ENCODE results near the gene MAML2.

MAML2 gene

DNA sequence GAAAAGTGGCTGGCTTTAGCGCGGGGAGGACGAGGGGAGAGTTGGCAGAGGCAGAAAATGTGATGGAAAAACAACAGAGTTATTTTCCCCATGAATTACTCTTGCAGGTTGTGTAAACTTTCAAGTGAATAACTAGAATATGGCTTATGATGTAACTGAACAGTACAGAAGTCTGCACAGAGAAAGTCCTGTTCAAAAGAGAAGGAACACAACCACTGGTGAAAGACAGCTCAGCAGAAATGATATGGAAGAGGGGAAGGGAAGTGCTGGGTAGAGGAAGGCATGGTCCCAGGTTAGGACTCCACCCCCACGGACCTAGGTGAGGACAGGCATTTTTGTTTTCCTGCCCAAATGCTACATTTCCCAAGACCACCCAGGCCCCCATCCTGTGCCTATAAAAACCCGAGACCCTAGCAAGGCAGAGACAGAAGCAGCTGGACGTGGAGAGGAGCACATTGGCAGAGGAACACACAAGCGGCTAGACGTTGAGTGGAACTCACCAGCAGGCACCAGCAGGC lies 77.7 kb downstream of the MAML2 start:
- no peak for DNase-seq

DNA sequence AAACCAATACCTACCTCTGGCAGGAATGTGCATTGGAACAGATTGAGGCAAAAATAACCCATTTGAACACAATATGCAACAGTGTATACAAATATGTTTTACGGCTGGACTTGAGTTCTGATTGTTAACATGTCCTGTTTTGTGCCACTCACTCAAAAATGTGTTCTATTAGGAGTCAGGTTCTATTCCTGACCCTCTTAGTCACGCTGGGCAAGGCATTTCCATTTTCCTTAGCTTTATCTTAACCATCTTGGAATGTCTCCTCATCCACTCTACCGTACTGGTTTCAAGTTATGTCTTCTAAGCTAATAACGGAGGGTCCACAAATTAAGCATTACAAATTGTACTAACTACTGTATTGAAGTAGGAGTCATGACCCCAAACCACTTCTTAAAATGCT lies 78.6 kb downstream of the MAML2 start:
- no peak for DNase-seq

GRCh38 chr11:96263238-96263763 lies 79.7 kb downstream of the MAML2 start:
- DNase-seq, result peak; percentile 35

- no peak for DNase-seq
These were observed 82.5 kb downstream of the MAML2 start for GRCh38 chr11:96260532-96260931.

DNA sequence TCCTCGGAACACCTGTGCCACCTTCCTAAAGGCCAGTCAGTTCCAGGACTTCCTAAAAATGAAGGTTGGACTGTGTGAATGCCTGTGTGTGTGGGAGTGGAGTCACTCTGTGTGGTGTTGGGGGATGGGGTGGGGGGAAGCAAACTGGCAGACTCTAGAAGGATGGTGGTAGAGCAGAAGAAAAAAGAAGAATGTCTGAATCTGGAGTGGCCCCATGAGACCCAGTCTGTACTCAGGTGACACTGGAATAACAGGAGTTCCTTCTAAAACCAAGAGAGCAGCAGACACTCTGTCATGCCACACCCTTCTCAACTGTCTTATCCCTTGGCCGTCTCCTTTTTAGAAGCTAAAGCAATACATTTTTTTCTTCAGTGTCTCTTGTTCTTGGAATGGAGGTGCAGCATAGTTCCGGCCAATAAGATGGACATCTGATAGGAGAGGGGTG lies 82.9 kb downstream of the MAML2 start:
- no peak for DNase-seq

GRCh38 chr11:96259134-96259830 lies 83.7 kb downstream of the MAML2 start:
- no peak for DNase-seq

DNA sequence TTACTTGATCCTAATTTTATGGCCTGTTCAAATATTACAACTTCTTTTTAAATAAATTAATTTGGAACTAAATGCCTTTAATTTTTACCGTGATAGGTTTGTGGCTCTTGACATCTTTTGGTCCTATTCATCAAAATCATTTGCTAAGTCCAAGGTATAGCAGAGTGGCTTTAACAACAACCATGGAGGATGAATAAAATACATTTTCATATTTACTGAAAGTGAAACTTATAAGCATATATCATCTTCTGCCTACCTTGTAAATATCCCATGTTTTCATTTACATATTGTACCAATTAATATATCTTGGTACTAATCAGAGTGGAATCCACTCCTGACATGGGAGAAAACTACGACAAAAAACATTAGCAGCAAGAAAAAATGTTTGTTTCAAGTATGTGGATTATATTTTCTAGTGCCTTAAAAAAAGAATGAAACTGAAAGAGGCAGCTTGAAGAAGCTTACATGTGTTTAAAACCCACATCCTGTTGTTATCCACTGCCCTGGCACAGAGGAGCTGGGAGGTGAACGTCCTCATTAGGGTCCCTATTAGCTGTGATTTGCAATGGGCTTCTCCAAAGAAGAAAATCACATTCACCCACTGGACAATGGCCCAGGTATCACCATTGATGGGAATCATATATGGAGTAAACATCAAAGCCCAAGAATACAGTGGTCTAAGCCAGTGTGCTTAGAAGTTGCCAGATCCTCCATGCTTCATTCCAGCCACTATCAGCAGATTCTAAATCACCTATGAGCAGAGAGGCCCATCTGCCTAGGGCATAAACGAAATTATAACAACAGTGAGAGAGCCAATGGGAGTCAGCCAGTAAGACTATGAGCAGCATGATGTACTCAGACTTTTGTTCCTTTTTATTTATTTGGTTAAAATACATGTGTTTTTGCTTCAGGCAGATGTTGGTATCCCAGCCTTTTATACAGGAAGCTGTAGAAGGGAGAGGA lies 84.7 kb downstream of the MAML2 start:
- DNase-seq, result peak; percentile 21

- no peak for DNase-seq
These were observed 86.0 kb downstream of the MAML2 start for GRCh38 chr11:96257036-96257435.

GRCh38 chr11:96256215-96257011 lies 86.6 kb downstream of the MAML2 start:
- no peak for DNase-seq

DNA sequence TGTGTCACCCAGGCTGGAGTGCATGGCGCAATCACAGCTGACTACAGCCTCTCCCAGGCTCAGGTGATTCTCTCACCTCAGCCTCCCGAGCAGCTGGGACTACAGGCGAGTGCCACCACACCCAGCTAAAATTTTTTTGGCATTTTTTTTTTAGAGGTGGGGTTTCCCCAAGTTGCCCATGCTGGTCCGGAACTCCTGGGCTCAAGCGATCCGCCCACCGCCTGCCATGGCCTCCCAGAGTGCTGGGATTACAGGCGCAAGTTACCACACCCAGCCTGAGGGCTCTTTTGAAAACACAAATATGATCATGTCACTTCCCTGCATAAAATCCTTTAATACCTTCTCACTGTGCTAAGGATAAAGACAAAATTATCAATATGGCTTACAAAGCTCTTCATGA lies 88.1 kb downstream of the MAML2 start:
- DNase-seq, result no peak

DNA sequence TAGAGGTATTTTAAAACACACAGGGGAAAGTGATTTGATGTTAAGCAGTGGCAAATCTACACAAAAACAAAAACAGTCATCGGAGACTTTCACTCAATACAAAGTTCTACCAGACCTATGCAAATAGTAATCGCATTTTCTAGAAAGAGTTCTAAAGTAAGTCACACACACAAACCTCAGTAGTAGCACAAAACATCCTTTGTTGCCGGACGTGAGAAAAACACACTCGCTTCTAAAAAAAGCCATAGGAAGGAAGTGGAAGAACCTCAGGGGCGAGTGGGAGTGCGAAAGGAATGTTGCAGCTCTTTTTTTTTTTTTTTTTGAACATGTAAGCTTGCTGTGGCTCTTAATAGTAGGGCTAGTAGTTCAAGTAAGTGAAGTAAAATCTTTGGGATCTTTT lies 88.9 kb downstream of the MAML2 start:
- DNase-seq, result no peak

GRCh38 chr11:96246718-96247552 lies 96.1 kb downstream of the MAML2 start:
- peak; percentile 90 for DNase-seq

DNA sequence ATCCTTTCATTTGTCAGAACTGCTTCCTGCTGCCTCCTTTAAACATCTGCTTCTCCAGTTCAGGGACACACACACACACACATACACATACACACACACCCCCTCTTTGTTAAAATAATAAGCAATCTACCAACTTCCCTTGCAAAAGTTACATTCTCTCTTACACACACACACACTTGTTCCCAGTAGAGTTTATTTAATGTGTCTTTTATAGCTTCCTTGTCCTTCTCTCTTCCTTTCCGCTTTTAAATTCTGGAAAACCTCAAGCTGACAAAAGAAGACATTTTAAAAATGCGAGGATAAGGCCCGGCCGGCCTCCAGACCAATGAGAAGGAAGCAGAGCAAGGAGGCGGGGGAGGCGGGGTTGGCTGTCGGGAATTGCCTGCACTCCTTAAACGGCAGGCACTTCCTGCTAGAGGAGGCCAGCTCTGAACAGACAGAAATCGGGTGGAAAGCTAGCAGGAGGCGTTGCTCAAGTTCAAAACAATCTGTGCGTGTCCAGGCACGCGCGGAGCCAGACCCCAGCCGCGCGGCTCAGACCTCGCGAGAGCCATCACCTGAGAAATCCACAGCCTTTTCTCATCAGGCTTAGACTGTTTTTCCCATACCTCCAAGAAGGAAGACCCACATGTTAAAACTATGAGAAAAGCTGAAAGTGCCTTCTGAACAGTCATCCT lies 99.9 kb downstream of the MAML2 start:
- DNase-seq, result peak; percentile 99

DNA sequence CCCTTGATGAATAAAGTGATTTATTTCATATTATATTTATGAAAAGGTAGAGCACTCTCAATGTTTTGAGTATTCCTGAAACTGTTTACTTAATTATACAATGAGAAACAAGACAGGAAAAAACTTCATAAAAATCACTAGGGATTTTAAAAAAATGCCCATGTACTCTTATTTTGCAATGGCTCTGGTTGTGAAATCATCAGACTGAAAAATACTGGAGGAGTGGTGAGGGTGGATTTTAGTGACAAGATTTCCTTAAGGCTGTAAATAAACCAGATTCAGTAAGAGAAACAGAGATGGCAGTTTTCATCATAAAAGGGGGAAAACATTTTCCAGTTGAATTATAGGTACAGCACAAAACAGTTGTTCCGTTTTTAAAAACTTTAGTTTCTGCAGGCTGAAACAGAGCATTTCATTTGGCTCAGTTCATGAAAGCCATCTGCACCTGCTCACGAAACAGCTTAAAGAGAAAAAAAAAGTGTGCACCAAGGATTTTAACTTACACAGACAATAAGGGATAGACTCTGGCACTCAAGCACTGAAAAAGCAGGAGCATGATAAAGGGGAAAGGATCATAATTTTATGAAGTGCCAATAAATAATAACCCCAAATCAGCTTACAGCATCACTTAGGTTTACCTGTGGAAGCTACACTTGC lies 100.7 kb downstream of the MAML2 start:
- peak; percentile 65 for DNase-seq

- DNase-seq, result peak; percentile 75
These were observed 101.6 kb downstream of the MAML2 start for GRCh38 chr11:96241331-96241841.

DNA sequence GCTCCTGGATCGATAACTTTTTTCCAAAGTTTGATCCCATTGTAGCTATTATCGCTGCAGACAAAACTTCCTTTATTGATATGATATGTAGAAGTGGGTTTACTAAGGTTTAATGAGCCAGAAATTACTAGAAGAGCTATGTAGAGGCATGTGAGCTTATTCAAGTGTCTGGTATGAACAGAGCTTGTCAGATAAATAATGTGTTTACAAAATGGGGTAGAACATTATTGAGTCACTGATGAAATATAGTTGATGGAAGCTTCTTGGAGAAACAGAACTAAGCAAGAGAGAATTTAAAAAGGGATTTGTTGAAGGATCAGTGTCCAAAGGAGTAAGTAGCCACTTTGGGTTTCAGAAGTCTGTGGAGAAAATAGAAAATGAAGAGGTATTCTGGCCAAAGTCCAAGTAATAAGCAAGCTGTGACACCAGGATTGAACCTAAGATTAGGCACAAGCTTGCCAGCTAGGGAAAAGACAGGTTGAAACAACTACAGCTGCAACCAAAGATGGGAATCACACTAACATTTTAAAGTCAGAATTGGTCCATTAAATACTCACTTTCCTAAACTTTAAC lies 104.3 kb downstream of the MAML2 start:
- peak; percentile 74 for DNase-seq

- peak; percentile 97 for DNase-seq
These were observed 105.2 kb downstream of the MAML2 start for GRCh38 chr11:96237766-96238266.

GRCh38 chr11:96235751-96236150 lies 107.2 kb downstream of the MAML2 start:
- peak; percentile 20 for DNase-seq

- DNase-seq, result peak; percentile 37
These were observed 108.0 kb downstream of the MAML2 start for GRCh38 chr11:96234866-96235441.

Measured in NCI-H69 (cell line).